Hematopoietic multipotent progenitor cell treated with erythropoietin and hydrocortisone succinate and interleukin-3 and kit ligand, for 6 days (in vitro differentiated cells): ENCODE data around the gene LSR.
A peak's percentile ranks its signal among the peaks of the same experiment; 100 is the strongest.

Experiments used
- DNase-seq: peaks from one replicate; pipeline ENCODE4 v3.0.0-alpha.2; 2015

LSR gene

DNA sequence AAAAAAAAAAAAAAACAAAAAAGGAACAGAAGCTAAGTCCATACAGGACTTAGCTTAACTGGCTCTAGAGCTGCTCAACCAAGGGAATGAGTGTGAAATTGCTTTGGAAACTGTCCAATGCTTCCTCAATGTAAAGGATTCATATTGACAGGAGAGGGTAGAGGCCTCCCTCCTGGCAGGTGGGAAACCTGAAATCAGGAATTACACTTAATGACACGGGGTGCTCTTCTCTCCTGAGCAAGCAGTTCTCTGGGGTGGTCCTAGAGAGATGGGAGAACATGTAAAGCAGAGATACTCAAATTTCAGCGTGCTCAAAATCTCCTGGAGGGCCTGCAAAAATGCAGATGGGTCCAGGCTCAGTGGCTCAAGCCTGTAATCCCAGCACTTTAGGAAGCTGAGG, 39.5 kb downstream of the LSR start:
- DNase-seq, result no peak

GRCh38 chr19:35288906-35289305, 40.1 kb downstream of the LSR start:
- DNase-seq, result no peak

DNA sequence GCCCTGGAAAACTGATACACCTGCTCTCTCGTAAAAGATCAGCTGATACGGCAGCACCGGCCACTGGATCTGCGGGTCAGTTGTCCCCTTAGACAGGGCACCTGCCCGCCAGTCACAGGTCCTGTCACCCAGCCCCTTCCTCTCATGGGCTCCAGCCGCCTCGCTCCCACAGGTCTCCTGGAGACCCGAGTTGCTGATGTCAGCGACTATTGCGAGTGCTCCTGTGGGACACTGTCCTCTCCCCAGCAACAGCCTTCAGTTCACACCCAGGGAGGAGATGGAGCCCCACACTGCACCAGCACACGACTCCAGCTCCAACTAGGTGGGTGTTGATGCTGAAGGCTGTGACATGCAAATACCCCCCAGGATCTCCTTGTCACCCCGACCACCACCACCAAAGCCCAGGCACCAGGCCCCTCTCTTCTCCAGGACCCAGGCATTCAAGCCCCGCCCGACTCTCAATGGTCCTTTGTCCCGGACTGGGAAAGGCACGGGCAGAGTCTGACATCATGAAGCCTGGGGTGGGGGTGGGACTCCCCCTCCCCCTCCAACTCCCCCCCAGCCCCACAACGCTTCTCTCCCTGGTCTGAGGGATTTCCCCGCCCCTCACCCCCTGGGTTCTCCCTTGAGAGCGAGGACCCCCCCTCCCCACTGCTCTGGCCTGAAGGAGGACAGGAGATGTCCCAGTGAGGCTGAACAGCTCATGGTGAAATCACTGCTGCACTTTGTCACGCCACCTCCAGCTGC, 41.8 kb downstream of the LSR start:
- no peak for DNase-seq

DNA sequence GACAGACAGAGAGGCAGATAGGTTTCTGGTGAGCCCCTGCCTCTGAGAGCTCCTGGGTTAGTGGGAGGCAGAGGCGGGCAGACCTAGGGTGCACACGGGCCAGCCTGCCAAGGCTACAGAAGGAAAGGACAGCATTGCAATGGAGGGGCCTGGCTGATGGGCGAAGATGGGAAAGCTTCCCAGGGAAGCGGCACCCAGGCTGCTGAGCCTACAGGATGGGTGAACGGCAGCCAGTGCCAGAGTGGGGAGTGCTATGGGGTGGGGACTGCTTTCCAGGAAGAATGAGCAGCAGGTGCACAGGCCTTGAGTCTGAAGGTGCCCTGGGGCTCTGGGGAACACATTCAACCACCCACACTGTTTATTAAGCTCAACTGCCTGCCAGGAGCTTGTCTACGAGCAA, 42.5 kb downstream of the LSR start:
- no peak for DNase-seq

DNA sequence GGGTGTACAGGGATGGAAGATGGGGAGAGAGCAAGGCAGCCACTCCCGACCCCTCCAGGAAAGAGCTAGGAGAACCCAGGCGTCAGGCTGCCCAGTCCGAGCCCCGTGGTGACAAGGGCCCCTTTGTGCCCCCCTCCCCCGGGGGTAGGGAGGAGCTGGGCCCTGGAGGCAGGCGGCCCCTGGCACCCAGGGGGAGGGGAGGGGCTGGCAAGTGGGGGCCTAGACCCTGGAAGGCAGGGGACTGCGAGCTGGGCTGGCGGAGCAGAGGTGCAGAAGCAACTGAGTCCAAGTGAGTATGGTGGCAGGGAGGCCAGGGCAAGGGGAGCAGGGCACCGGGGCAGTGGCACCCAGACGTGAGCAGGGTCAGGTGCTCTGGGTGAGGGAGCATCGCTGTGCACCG, 43.1 kb downstream of the LSR start, which contains the start of gene MAG:
Gene MAG, plus strand, starts transcription at position 246 of the 400 bp plus-strand sequence. CDS start 3,248 bp downstream, outside the sequence.
- no peak for DNase-seq

DNA sequence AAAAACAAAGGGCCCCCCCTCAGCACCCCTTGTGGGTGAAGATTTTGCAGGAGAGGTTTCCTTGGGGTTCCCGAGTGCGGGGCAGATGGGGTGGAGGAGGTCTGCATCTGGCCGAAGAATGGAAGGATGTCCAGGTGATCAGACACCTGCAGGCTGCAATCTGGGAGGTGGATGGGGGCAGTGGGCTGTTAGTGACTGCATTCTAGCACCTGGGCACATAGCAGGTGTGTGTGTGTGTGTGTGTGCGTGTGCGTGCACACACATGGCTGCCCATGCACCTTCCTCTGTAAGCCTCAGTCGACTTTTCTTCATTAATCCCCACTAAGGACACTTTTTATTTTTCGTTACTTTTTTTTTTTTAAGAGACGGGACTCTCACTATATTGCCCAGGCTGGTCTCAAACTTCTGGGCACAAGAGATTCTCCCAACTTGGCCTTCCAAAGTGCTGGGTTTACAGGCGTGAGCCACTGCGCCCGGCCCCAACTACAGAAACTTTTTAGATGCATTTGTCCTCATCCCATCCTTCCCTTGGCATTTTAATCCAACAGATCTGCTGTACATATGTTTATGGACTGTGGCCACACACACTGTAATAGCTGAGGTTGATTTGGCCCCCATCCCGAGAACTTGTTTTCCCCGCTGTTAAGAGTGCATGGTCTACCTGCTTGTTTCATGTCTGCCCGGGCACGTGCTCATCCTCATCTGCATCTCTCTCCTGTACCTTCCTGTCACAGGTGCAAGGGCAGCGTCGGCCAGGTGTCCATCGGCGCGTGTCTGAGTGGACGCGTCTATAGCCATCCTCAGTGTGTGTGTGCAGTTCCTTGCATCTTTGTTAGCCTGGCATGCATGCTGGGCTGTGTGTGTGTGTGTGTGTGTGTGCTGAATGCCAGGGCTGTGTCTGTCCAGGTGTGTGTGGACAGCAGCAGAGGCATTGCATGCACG, 43.9 kb downstream of the LSR start:
- no peak for DNase-seq

GRCh38 chr19:35293363-35293739, 44.5 kb downstream of the LSR start:
- no peak for DNase-seq

- no peak for DNase-seq
Measured at GRCh38 chr19:35293808-35294207, 45.0 kb downstream of the LSR start.

DNA sequence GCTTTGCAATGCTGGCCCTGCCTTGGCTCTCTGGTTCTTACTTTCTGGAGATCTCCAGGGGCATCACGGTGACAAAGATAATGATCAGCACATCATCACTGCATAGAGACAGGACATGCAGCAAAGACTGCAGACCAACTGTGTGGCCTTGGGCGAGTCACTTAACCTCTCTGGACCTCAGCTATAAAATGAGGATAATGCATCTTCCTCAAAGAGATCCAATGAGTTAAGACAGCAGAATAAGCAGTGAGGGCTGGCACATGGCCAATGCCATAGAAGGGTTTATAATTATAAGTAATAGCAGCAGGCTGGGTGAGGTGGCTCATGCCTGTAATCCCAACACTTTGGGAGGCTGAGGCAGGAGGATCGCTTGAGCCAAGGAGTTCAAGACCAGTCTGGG, 45.5 kb downstream of the LSR start:
- peak; percentile 49 for DNase-seq

GRCh38 chr19:35294859-35295791, 46.3 kb downstream of the LSR start:
- no peak for DNase-seq

- DNase-seq, result peak; percentile 31
Measured at GRCh38 chr19:35295792-35296462, 47.1 kb downstream of the LSR start.

- DNase-seq, result no peak
Measured at GRCh38 chr19:35296644-35297514, 48.1 kb downstream of the LSR start.

DNA sequence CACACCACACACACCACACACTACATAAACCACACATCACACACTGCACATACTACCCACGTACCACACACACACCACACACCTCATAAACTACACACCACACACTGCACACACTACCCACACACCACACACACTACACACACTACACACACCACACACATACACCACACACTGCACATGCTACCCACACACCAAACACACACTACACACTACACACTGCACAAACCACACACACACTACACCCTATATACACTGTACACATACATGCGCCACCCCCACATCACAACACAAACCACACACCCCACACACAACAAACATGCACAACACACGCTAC, 48.7 kb downstream of the LSR start:
- DNase-seq, result no peak

DNA sequence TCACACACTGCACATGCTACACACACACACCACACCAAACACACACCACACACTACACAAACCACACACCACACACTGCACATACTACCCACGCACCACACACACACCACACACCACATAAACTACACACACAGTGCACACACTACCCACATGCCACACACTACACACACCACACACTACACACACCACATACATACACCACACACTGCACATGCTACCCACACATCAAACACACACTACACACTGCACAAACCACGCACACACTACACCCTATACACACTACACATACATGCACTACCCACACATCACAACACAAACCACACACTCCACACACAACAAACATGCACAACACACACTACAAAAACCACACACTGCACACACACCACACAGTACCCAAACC, 49.1 kb downstream of the LSR start:
- DNase-seq, result no peak

DNA sequence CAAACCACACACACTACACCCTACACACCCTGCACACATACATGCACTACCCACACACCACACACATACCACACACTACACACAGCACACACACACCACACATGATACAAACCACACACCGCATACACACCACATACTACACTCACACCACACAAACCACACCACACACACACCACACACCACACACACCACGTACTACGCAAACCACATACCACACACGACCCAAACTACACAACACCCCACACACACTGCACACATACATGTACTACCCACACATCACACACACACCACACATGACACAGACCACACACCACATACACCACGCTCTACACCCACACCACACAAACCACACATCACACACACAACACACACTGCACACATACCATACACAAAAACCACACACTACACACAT, 49.8 kb downstream of the LSR start:
- no peak for DNase-seq

DNA sequence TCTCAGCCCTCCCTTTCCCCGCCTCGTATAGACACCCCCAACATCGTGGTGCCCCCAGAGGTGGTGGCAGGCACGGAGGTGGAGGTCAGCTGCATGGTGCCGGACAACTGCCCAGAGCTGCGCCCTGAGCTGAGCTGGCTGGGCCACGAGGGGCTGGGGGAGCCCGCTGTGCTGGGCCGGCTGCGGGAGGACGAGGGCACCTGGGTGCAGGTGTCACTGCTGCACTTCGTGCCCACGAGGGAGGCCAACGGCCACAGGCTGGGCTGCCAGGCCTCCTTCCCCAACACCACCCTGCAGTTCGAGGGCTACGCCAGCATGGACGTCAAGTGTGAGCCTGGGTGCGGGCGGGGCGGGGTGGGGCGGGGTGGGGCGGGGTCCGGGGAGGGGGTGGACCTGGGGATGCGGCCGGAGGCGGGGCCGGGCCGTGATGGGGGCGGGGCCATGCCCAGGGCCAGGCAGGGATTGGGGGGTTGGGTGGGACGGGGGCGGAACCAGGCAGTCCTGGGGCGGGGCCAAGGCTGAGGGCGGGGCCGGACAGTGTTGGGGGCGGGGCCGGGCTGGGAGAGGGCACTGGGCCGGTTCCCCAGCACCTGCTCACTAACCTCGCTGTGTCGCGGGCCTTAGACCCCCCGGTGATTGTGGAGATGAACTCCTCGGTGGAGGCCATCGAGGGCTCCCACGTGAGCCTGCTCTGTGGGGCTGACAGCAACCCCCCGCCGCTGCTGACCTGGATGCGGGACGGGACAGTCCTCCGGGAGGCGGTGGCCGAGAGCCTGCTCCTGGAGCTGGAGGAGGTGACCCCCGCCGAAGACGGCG, 50.9 kb downstream of the LSR start:
- peak; percentile 38 for DNase-seq

DNA sequence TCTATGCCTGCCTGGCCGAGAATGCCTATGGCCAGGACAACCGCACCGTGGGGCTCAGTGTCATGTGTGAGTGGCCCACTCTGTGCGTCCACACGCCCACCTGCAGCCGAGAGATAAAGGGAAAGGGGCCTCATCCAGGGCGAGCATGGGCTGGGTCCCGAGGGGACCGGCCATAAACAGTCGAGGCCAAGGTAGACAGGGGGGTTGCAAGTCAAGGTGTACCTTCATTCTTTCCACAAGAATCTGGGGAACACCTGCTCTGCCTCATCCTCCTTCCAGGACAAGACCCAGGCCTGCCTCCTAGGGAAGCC, 51.5 kb downstream of the LSR start:
- DNase-seq, result no peak

DNA sequence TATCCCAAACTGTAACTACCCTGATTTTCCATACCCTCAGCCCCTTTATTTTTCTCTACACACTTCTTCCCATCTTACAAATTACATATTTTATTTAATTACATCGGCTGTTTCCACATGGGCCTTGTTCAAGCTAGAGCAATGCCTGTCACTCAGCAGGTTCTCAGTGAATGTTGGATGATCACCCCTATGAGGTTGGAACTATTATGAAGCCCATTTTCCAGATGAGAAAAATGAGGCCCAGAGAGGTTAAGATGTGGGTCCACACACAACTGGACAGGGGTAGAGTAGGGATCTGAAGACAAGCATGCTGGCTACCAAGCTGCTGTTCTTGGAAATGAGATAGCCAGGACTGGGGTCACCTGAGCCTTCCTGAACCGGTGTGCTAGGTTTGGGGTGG, 53.2 kb downstream of the LSR start:
- DNase-seq, result no peak

DNA sequence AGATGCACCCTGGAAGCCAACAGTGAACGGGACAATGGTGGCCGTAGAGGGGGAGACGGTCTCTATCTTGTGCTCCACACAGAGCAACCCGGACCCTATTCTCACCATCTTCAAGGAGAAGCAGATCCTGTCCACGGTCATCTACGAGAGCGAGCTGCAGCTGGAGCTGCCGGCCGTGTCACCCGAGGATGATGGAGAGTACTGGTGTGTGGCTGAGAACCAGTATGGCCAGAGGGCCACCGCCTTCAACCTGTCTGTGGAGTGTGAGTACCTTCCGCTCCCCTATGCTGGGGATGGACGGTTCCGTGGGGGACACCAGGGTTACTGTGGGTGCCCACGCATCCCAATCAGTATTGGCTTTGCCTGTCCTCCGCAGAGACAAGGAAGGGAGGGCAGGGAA, 53.6 kb downstream of the LSR start:
- no peak for DNase-seq

- no peak for DNase-seq
Measured at GRCh38 chr19:35303357-35303915, 54.6 kb downstream of the LSR start.
